Colonic mucosa (tissue), 4 donors: Measurements from ENCODE around the gene HMGCS2. TPM values are rescaled to one million over a fixed set of nuclear protein-coding genes. Genes with fewer than 3 reads are reported as not detected.

Experiments
- DNase-seq: peaks from one replicate; pipeline ENCODE4 v3.0.0-alpha.2; 2020
- H3K27ac ChIP-seq: fragments of 200-600 bp; one replicate; pipeline ENCODE4 v1.8.0; 2021
- H3K27me3 ChIP-seq: fragments of 200-600 bp; one replicate; pipeline ENCODE4 v1.8.0; 2021
- H3K36me3 ChIP-seq: fragments of 200-600 bp; one replicate; pipeline ENCODE4 v1.8.0; 2021
- H3K4me1 ChIP-seq: fragments of 200-600 bp; one replicate; pipeline ENCODE4 v1.8.0; 2021; ENCODE audit warnings: mild to moderate bottlenecking
- H3K4me3 ChIP-seq: fragments of 200-600 bp; one replicate; pipeline ENCODE4 v1.8.0; 2021
- H3K9ac ChIP-seq, 2 donors: one replicate each; pipeline ENCODE4 v1.7.0; 2013; ENCODE audit warnings: control low read depth in 2 of 2, low read depth in 2 of 2, low read length in 2 of 2
- H3K9me3 ChIP-seq: fragments of 200-600 bp; one replicate; pipeline ENCODE4 v1.8.0; 2021
- intact Hi-C: fragments of 100-400 bp; cut with DNase I; formaldehyde crosslinking; loops from one replicate; pipeline ENCODE4 v1.14.1; 2022
- total RNA-seq, 2 donors: library from RNA; stranded (reverse); fragmentation: NEBNext Ultra II Directional in 1 of 2; extraction: Animal tissue kit (Norgen Biotek cat#: 25700) in 1 of 2; gene quantifications; one replicate each; pipeline ENCODE4 v1.2.1, GENCODE V29; 2021
- TF ChIP-seq, protein P1 (sequence below): fragments of 200-600 bp; IDR thresholded peaks from one replicate; pipeline ENCODE4 v1.8.0; 2022; ENCODE audit warnings: antibody characterized with exemption, mild to moderate bottlenecking
- donor health status: healthy.
- donor health status: DM: no; HTN: no; CAD: no.
- donor health status: DM: no; HTN: no; CAD: no.

Gene HMGCS2
- total RNA-seq, 2 donors from 2014 or later, result 271 to 374 TPM

DNA sequence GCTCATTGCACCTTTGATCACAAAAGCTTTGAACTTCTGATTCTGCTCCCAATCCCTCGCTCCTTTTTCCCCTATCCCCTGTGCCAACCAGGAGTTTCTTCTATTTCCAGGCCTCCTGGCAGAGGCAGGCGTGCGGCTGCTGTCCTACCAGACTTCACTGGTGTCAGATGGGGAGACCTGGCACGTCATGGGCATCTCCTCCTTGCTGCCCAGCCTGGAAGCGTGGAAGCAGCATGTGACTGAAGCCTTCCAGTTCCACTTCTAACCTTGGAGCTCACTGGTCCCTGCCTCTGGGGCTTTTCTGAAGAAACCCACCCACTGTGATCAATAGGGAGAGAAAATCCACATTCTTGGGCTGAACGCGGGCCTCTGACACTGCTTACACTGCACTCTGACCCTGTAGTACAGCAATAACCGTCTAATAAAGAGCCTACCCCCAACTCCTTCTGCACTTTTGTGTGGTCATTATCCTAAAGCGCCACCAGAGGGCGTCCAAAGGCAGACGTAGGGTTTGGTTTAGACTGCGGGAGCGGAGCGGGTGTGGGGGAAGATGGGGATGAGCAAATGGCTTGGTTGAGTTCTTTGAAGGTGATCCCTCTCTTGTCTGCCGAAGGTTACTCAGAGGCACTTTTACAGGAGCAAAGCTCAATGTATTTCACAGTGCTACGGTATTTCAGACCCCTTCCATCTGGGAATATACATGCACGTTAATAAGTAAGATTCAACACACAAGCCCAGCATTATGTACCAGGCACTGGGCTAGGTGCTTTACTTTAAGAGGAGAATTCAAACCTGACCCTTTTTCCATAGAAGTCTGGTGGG, 24.7 kb downstream of the HMGCS2 start:
- Histone ChIP-seq H3K27me3 (no peaks in the 10 kb centered on the region), H3K4me1 (no peaks in the 10 kb centered on the region), H3K9me3 (no peaks in the 10 kb centered on the region), H3K27ac (no peak overlapping the region), H3K36me3 (no peaks in the 10 kb centered on the region), H3K9ac (no peak overlapping the region), H3K4me3 (no peak overlapping the region)
- TF ChIP-seq, protein P1, sequence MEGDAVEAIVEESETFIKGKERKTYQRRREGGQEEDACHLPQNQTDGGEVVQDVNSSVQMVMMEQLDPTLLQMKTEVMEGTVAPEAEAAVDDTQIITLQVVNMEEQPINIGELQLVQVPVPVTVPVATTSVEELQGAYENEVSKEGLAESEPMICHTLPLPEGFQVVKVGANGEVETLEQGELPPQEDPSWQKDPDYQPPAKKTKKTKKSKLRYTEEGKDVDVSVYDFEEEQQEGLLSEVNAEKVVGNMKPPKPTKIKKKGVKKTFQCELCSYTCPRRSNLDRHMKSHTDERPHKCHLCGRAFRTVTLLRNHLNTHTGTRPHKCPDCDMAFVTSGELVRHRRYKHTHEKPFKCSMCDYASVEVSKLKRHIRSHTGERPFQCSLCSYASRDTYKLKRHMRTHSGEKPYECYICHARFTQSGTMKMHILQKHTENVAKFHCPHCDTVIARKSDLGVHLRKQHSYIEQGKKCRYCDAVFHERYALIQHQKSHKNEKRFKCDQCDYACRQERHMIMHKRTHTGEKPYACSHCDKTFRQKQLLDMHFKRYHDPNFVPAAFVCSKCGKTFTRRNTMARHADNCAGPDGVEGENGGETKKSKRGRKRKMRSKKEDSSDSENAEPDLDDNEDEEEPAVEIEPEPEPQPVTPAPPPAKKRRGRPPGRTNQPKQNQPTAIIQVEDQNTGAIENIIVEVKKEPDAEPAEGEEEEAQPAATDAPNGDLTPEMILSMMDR, result peak; percentile 68
- intact Hi-C loops, result loop anchor here (5.0 to 10.0 kb wide), 3 partner anchors 63 to 201 kb away; no protein-coding TSS in a partner anchor
- DNase-seq, result peak; percentile 71

DNA sequence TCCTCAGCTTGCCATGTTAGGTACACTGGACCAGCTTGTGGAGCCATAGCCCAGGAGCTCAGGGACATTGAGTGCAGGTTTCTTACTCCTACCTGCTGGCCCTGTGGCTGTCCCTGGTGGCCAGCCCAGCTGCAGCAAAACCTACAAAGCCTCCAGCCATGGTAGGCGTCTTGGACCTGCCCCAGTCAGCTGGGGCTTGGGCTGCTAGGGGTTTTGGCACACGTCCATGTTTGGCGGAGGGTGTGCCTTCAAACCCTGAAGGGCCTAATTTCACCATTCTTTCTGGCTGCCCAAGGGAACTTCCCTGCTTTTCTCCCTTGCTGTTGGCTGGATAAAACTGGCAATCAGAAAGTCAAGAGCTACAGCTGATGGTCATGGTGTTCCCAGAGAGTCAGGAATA, 25.4 kb downstream of the HMGCS2 start:
- TF ChIP-seq, protein P1, result no peak
- no peak for DNase-seq
- intact Hi-C loops, result loop anchor here (5.0 to 10.0 kb wide), 3 partner anchors 64 to 201 kb away; no protein-coding TSS in a partner anchor
- Histone ChIP-seq H3K36me3 (no peaks in the 10 kb centered on the region), H3K4me3 (no peak overlapping the region), H3K27ac (no peak overlapping the region), H3K4me1 (no peaks in the 10 kb centered on the region), H3K27me3 (no peaks in the 10 kb centered on the region), H3K9ac (no peak overlapping the region), H3K9me3 (no peaks in the 10 kb centered on the region)

DNA sequence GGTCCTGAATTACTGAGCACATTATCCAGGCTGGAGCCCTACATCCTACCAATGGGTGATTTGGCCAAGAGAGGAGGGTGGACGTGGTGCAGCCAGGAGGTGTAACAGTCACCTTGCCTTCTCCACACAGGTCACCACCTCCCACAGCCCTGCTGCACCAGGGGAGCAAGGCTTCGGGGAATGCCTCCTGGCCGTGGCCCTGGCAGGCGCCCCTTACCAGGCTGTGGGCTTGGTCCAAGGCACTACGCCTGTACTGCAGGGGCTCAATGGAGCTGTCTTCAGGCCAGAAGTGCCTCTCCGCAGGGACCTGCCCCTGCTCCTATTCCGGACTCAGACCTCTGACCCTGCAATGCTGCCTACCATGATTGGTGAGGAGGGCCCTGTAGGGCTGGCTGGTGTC, 26.0 kb downstream of the HMGCS2 start:
- H3K9me3 ChIP-seq, result no peaks in the 10 kb centered on the region
- DNase-seq, result no peak
- no peak overlapping the region for H3K27ac ChIP-seq

DNA sequence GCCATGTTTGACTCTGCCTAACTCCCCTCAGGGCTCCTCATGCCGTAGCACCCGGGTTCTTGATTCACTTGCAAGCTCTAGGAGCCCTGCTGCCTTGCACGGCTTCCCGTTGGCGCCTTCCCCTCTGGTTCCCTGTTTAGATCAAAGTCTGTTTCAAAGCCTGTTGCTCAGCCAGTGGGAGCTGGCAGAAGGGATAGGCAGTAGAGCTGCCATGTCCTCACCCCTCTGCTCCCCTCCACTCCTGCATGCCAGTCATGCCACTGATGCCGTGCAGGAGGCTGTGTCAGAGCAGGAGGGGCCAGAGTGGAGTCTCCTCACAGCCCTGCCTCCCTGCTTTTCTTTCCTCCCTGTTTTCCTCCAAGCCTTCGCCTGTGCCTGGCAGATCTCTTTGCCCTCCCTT, 26.5 kb downstream of the HMGCS2 start:
- DNase-seq, result no peak
- H3K36me3 ChIP-seq, result no peaks in the 10 kb centered on the region
- H3K9me3 ChIP-seq, result no peaks in the 10 kb centered on the region
- H3K27ac ChIP-seq, result no peak overlapping the region
- no peaks in the 10 kb centered on the region for H3K27me3 ChIP-seq
- H3K4me1 ChIP-seq, result no peaks in the 10 kb centered on the region
- no peak overlapping the region for H3K9ac ChIP-seq
- intact Hi-C loops, result loop anchor here (5.0 to 10.0 kb wide), 3 partner anchors 65 to 203 kb away; no protein-coding TSS in a partner anchor
- TF ChIP-seq, protein P1, result no peak
- H3K4me3 ChIP-seq, result no peak overlapping the region

More for the DNA sequence above, 26.0 kb downstream of the HMGCS2 start:
- Histone ChIP-seq H3K4me1 (no peaks in the 10 kb centered on the region), H3K4me3 (no peak overlapping the region), H3K27me3 (no peaks in the 10 kb centered on the region), H3K9ac (no peak overlapping the region), H3K36me3 (no peaks in the 10 kb centered on the region)
- TF ChIP-seq, protein P1, result no peak
- intact Hi-C loops, result loop anchor here (5.0 to 10.0 kb wide), 3 partner anchors 65 to 202 kb away; no protein-coding TSS in a partner anchor

DNA sequence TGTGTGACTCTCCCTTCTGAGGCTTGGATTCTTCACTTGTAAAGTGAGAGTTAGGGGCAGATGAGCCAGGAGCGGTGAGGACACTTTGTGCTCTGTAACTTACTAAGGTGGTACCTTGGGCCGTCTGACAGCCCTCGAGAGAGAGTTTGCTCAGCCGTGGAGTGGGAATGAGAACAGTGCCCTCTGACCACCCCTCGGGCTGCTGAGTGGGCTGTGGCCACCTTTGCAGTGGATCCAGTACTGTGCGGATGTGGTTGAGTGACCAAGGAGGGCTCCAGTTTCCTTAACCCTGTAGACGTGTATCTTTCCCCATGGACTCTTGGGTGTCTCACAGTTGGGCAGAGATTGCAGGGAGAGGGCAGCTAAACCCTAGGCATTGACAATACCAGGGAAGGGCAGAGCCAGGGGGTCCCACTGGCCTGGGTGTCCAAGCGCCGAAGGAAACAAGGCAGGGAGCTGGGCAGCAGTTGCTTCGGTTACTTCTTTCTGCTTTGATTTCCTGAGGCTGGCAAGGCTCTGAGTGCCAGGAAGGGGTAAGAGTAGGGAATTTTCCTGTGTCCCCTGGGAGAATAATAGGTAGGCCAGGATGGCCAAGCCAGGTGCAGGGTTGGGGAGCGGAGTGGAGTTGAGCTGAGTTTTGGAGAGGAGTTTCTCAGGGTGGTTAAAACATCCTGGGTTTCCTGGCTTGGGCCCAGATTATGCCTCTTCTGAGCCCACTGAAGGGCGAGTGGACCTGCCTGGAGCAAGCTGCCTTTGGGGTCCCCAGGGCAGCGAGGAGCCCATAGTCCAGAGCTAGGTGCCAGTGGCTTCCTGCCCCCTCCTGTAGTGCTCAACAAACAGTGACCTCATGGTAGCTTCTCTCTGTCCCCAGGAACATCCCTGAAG, 27.6 kb downstream of the HMGCS2 start:
- intact Hi-C loops, result loop anchor here (5.0 to 10.0 kb wide), 3 partner anchors 66 to 204 kb away; no protein-coding TSS in a partner anchor

More for the DNA sequence above, 27.6 kb downstream of the HMGCS2 start:
- Histone ChIP-seq H3K36me3 (no peaks in the 10 kb centered on the region), H3K9me3 (no peaks in the 10 kb centered on the region), H3K9ac (no peak overlapping the region), H3K27me3 (no peaks in the 10 kb centered on the region), H3K4me1 (no peaks in the 10 kb centered on the region), H3K27ac (no peak overlapping the region), H3K4me3 (no peak overlapping the region)
- DNase-seq, result no peak
- TF ChIP-seq, protein P1, result no peak
